Measurements from ENCODE around the gene ACAA2. TPM values are rescaled to one million over a fixed set of nuclear protein-coding genes. Genes with fewer than 3 reads are reported as not detected.
A peak's percentile ranks its signal among the peaks of the same experiment; 100 is the strongest.

Gene ACAA2
- total and polyA plus RNA-seq, 2 experiments from 2014 or later: 174 to 189 TPM

- Histone ChIP-seq H4K20me1 (ENCODE audit: insufficient read depth, poor library complexity, severe bottlenecking) (no peaks in the 10 kb centered on the region), H3K4me1 (ENCODE audit: insufficient read depth) (no peaks in the 10 kb centered on the region), H3K9me2 (replicated peaks; ENCODE audit: insufficient read depth) (no peaks in the 10 kb centered on the region), H3K4me2 (no peak overlapping the region), H3K4me3 (no peak overlapping the region), H3K36me3 (replicated peaks; ENCODE audit: insufficient read depth, low read depth) (no peaks in the 10 kb centered on the region), H3K27me3 (no peaks in the 10 kb centered on the region), H3K9me3 (ENCODE audit: low read depth) (no peaks in the 10 kb centered on the region), H3K79me2 (no peaks in the 10 kb centered on the region), H2AFZ (no peak overlapping the region), H3K27ac (no peak overlapping the region)
- no peak for TF ChIP-seq EZH2 (IDR thresholded peaks at IDR 0.05; ENCODE audit: borderline replicate concordance)
- TF ChIP-seq EZH2phosphoT487 (IDR thresholded peaks at IDR 0.05; ENCODE audit: low read depth, severe bottlenecking, unreplicated experiment): no peak
- TF ChIP-seq CTCF (IDR thresholded peaks at IDR 0.05; ENCODE audit: poor library complexity): no peak
- no peak for DNase-seq (ENCODE audit: low spot score)
- WGBS (ENCODE audit: low lambda C conversion rate, missing lambda C conversion rate): 83% methylated on average over 8 of the region's 8 CpGs
These were observed 34.4 kb downstream of the ACAA2 start for GRCh38 chr18:49778826-49779465.

- no peak overlapping the region for H3K4me3 ChIP-seq
- no peaks in the 10 kb centered on the region for H3K4me1 ChIP-seq (ENCODE audit: insufficient read depth)
- WGBS (ENCODE audit: low lambda C conversion rate, missing lambda C conversion rate): 74% methylated on average over 1 of the region's 1 CpG
- DNase-seq (ENCODE audit: low spot score): no peak
- no peaks in the 10 kb centered on the region for H4K20me1 ChIP-seq (ENCODE audit: insufficient read depth, poor library complexity, severe bottlenecking)
- no peak overlapping the region for H3K4me2 ChIP-seq
- H3K27ac ChIP-seq: no peak overlapping the region
- H3K9me3 ChIP-seq (ENCODE audit: low read depth): no peaks in the 10 kb centered on the region
- no peaks in the 10 kb centered on the region for H3K36me3 ChIP-seq (replicated peaks; ENCODE audit: insufficient read depth, low read depth)
- no peak overlapping the region for H2AFZ ChIP-seq
- no peaks in the 10 kb centered on the region for H3K27me3 ChIP-seq
- no peaks in the 10 kb centered on the region for H3K79me2 ChIP-seq
- TF ChIP-seq EZH2 (IDR thresholded peaks at IDR 0.05; ENCODE audit: borderline replicate concordance): no peak
- TF ChIP-seq CTCF (IDR thresholded peaks at IDR 0.05; ENCODE audit: poor library complexity): no peak
- no peak for TF ChIP-seq EZH2phosphoT487 (IDR thresholded peaks at IDR 0.05; ENCODE audit: low read depth, severe bottlenecking, unreplicated experiment)
- no peaks in the 10 kb centered on the region for H3K9me2 ChIP-seq (replicated peaks; ENCODE audit: insufficient read depth)
These were observed 44.1 kb downstream of the ACAA2 start for GRCh38 chr18:49769047-49769728.

GRCh38 chr18:49768051-49768391 is 45.3 kb downstream of the ACAA2 start:
- Histone ChIP-seq H3K4me2 (no peak overlapping the region), H3K36me3 (replicated peaks; ENCODE audit: insufficient read depth, low read depth) (no peaks in the 10 kb centered on the region), H3K4me1 (ENCODE audit: insufficient read depth) (no peaks in the 10 kb centered on the region), H3K79me2 (no peaks in the 10 kb centered on the region), H3K27ac (no peak overlapping the region), H3K9me2 (replicated peaks; ENCODE audit: insufficient read depth) (no peaks in the 10 kb centered on the region), H2AFZ (no peak overlapping the region), H3K27me3 (no peaks in the 10 kb centered on the region), H3K4me3 (no peak overlapping the region), H3K9me3 (ENCODE audit: low read depth) (no peaks in the 10 kb centered on the region), H4K20me1 (ENCODE audit: insufficient read depth, poor library complexity, severe bottlenecking) (no peaks in the 10 kb centered on the region)
- peak; percentile 80 for DNase-seq (ENCODE audit: low spot score)
- TF ChIP-seq CTCF (IDR thresholded peaks at IDR 0.05; ENCODE audit: poor library complexity): peak; percentile 73
- no peak for TF ChIP-seq EZH2 (IDR thresholded peaks at IDR 0.05; ENCODE audit: borderline replicate concordance)
- TF ChIP-seq EZH2phosphoT487 (IDR thresholded peaks at IDR 0.05; ENCODE audit: low read depth, severe bottlenecking, unreplicated experiment): no peak
- 14% methylated on average over 5 of the region's 5 CpGs for WGBS (ENCODE audit: low lambda C conversion rate, missing lambda C conversion rate)
